ENCODE data around the gene NFATC1.

Gene NFATC1

DNA sequence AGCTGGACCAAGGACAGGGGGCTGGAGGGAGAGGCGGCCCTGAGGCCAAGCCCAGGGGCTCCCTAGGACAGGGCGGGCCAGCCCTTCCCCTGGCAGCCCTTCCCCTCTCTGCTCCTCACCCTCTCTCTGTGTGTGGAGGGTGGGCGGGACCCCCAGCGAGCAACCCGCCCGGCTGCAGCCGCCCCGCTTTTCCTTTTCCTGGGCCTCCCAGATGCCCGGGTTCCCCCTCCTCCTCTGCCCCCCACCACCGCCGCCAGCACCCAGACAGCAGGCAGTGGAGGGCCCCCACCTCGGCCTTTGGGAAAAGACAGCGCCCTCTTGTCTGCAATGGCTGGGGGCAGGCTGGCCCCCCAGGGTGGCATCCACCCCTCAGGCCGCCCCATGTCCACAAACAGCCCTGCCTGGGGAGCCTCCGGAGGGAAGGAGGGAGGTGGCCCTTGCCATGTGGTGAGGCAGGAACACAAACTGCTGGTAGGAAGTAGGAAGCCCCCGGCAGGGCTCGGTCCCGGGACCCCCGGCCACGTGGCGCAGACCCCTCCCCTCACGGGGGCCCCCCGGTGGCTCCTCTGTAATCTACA lies 148.7 kb downstream of the NFATC1 start:
- TF ChIP-seq SIN3A (IDR thresholded peaks at IDR 0.05; ENCODE audit: borderline replicate concordance, insufficient read depth, low read length) (no peak), POLR2AphosphoS5 (IDR thresholded peaks at IDR 0.05; ENCODE audit: low read depth, low read length) (no peak), TAF1 (IDR thresholded peaks at IDR 0.05; ENCODE audit: borderline replicate concordance, insufficient read depth, low read length) (no peak), FOXP2 (optimal IDR thresholded peaks at IDR 0.05; ENCODE audit: borderline replicate concordance, extremely low read depth, extremely low read length, insufficient read depth) (no peak)
- TF ChIP-seq, protein P1, sequence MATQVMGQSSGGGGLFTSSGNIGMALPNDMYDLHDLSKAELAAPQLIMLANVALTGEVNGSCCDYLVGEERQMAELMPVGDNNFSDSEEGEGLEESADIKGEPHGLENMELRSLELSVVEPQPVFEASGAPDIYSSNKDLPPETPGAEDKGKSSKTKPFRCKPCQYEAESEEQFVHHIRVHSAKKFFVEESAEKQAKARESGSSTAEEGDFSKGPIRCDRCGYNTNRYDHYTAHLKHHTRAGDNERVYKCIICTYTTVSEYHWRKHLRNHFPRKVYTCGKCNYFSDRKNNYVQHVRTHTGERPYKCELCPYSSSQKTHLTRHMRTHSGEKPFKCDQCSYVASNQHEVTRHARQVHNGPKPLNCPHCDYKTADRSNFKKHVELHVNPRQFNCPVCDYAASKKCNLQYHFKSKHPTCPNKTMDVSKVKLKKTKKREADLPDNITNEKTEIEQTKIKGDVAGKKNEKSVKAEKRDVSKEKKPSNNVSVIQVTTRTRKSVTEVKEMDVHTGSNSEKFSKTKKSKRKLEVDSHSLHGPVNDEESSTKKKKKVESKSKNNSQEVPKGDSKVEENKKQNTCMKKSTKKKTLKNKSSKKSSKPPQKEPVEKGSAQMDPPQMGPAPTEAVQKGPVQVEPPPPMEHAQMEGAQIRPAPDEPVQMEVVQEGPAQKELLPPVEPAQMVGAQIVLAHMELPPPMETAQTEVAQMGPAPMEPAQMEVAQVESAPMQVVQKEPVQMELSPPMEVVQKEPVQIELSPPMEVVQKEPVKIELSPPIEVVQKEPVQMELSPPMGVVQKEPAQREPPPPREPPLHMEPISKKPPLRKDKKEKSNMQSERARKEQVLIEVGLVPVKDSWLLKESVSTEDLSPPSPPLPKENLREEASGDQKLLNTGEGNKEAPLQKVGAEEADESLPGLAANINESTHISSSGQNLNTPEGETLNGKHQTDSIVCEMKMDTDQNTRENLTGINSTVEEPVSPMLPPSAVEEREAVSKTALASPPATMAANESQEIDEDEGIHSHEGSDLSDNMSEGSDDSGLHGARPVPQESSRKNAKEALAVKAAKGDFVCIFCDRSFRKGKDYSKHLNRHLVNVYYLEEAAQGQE (IDR thresholded peaks at IDR 0.05; ENCODE audit: insufficient read depth in 1 of 2, low read depth in 2 of 2, low read length in 2 of 2) = no peak

DNA sequence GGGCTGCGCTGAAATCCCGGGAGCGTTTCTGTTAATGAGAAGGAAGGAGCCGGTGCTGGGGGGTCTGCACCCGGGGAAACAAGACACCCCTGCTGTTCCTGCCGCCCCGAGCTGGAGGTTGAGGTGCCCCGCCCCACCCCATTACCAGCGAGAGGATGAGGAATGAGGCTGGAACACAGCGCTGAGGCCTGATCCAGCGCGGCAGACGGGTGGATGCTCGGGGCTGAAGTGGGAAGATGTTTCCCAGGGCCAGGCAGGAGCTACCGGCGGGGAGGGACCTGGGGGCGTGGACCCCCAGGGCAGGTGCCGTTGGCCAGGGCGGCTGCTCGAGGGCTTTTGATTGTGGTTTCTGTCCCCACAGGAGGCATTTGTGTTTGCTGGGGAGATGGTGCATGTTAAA lies 149.5 kb downstream of the NFATC1 start:
- TF ChIP-seq, protein P1 (IDR thresholded peaks at IDR 0.05; ENCODE audit: insufficient read depth in 1 of 2, low read depth in 2 of 2, low read length in 2 of 2) = no peak
- TF ChIP-seq POLR2AphosphoS5 (IDR thresholded peaks at IDR 0.05; ENCODE audit: low read depth, low read length) = no peak
- TF ChIP-seq FOXP2 (optimal IDR thresholded peaks at IDR 0.05; ENCODE audit: borderline replicate concordance, extremely low read depth, extremely low read length, insufficient read depth) = no peak
- TF ChIP-seq SIN3A (IDR thresholded peaks at IDR 0.05; ENCODE audit: borderline replicate concordance, insufficient read depth, low read length) = no peak
- no peak for TF ChIP-seq TAF1 (IDR thresholded peaks at IDR 0.05; ENCODE audit: borderline replicate concordance, insufficient read depth, low read length)

DNA sequence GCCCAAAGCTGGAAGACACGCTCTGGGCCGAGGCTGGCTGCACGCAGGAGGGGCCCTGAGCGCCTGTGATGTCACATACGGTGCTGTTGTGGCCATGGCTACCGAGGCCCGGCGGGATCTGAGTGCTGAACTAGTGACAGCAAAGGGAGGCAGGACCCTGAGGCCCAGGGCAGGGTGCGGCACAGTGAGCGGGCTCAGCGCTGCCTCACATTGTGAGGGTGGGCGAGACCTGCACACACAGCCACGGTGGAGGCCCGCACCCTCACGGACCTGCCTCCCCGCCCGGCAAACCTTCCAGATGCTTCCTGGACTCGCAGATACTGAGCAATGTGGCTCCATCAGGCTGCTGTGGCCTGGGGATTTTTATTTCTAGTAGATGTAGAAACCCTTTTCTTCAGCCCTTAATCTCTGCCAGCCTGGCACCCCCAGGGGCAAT lies 150.0 kb downstream of the NFATC1 start:
- TF ChIP-seq TAF1 (IDR thresholded peaks at IDR 0.05; ENCODE audit: borderline replicate concordance, insufficient read depth, low read length) = no peak
- no peak for TF ChIP-seq FOXP2 (optimal IDR thresholded peaks at IDR 0.05; ENCODE audit: borderline replicate concordance, extremely low read depth, extremely low read length, insufficient read depth)
- TF ChIP-seq SIN3A (IDR thresholded peaks at IDR 0.05; ENCODE audit: borderline replicate concordance, insufficient read depth, low read length) = no peak
- TF ChIP-seq POLR2AphosphoS5 (IDR thresholded peaks at IDR 0.05; ENCODE audit: low read depth, low read length) = no peak
- TF ChIP-seq, protein P1 (IDR thresholded peaks at IDR 0.05; ENCODE audit: insufficient read depth in 1 of 2, low read depth in 2 of 2, low read length in 2 of 2) = no peak

DNA sequence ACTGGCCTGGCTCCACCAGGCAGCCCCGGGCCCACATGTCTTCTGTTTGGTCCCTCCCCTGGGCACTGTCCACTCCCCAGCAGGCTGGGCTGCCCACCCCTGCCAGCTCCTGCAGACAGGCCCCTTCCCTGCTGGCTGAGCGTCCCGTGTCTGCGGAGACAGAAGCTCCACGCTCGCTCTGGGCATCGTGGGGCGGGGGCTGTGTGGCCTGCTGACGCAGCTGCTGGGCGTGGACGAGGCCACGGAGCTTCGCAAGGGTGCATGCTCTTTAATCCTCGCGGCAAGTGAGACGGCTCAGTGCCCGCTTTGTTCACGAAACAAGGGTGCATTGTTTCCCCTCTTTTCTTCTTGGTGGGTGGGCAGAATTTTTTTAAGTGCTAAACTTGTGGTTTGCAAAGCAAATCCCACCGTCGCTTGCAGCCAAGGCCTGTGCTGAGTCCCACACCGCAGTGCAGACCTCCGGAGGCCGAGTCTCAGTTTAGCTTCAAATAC lies 151.1 kb downstream of the NFATC1 start:
- no peak for TF ChIP-seq SIN3A (IDR thresholded peaks at IDR 0.05; ENCODE audit: borderline replicate concordance, insufficient read depth, low read length)
- TF ChIP-seq TAF1 (IDR thresholded peaks at IDR 0.05; ENCODE audit: borderline replicate concordance, insufficient read depth, low read length) = no peak

DNA sequence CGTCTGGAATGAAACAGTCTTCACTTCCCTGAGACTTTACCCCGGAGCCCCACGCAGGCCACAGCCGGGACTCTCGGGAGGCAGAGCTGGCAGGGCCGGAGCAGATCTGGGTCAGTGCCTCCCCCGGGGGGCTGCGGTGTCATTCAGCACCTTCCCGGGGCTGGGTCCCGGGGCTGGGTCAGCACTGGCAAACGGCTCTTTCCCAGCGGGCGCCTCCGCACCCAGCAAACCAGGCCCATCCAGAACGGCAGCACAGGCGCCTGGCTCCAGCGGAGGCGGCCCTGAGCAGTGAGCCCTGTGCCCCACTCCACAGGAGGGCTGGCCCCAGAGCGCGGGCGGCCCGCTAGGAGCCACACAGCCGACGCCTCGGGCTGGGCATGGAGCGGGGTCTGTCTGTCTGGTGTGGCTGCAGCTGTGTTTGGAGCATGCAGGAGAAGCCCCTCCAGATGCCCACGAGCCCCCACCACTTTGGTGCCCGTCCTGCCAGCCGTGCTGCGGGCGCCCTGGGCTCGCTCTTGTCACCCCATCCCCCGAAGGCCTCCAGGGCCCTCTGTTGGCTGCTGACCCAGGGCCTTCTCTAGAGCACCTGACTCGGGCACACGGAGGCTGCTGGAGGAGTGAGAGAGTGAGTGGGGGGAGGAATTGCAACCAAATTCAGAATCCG lies 151.8 kb downstream of the NFATC1 start:
- TF ChIP-seq FOXP2 (optimal IDR thresholded peaks at IDR 0.05; ENCODE audit: borderline replicate concordance, extremely low read depth, extremely low read length, insufficient read depth) (no peak), SIN3A (IDR thresholded peaks at IDR 0.05; ENCODE audit: borderline replicate concordance, insufficient read depth, low read length) (no peak), POLR2AphosphoS5 (IDR thresholded peaks at IDR 0.05; ENCODE audit: low read depth, low read length) (no peak), TAF1 (IDR thresholded peaks at IDR 0.05; ENCODE audit: borderline replicate concordance, insufficient read depth, low read length) (no peak)
- TF ChIP-seq, protein P1 (IDR thresholded peaks at IDR 0.05; ENCODE audit: insufficient read depth in 1 of 2, low read depth in 2 of 2, low read length in 2 of 2) = no peak
